ENCODE data around the gene SLC26A5.

Gene SLC26A5

DNA sequence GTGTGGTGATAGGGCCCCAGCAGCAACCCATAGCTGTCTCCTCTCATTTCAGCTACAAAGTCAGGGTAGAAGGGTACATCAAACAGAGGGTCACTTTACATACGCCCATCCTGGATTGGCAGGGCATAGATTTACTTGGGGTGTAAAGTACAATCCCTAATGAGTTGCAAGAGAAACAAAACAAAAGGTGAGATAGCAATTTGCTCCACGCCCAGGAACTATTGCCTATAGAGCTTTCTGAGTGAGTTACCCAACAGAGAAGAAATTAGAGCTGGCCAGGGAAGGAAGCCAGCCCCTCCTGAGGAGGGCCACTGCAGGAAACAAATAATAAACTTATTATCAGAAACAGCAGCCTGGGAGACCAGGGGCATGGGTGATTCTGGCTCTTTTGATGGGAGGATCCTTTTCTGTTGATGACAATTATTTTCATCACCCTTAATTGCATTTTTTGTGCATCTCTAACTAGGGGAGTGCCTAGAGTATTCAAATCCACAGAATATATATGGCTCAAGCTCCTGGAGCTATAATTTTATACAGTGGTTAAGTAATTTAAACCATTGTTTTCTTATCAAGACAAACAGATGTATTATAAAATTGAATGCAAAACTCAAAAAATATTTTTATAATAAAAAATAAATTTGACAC is 47.4 kb downstream of the SLC26A5 start:
- FAIRE-seq: no peak
- TF ChIP-seq, protein P1, sequence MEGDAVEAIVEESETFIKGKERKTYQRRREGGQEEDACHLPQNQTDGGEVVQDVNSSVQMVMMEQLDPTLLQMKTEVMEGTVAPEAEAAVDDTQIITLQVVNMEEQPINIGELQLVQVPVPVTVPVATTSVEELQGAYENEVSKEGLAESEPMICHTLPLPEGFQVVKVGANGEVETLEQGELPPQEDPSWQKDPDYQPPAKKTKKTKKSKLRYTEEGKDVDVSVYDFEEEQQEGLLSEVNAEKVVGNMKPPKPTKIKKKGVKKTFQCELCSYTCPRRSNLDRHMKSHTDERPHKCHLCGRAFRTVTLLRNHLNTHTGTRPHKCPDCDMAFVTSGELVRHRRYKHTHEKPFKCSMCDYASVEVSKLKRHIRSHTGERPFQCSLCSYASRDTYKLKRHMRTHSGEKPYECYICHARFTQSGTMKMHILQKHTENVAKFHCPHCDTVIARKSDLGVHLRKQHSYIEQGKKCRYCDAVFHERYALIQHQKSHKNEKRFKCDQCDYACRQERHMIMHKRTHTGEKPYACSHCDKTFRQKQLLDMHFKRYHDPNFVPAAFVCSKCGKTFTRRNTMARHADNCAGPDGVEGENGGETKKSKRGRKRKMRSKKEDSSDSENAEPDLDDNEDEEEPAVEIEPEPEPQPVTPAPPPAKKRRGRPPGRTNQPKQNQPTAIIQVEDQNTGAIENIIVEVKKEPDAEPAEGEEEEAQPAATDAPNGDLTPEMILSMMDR (IDR thresholded peaks at IDR 0.05; ENCODE audit: insufficient read depth, missing control alignments): no peak

DNA sequence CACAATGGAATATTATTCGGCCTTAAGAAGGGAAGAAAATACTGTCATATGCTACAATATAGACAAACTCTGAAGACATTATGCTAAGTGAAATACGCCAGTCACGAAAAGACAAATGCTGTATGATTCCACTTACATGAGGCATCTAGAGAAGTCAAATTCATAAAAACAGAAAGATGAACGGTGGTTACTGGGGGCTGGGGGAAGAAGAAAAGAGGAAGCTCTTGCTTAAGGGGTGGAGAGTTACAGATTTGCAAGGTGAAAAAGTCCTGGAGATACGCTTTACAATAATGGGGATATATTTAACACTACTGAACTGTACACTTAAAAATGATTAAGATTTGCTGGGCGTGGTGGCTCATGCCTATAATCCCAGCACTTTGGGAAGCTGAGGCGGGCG is 49.5 kb downstream of the SLC26A5 start:
- FAIRE-seq: no peak
- DNase-seq (ENCODE audit: insufficient read length, low spot score): no peak

More for the DNA sequence above, 47.4 kb downstream of the SLC26A5 start:
- DNase-seq (ENCODE audit: insufficient read length, low spot score): no peak

DNA sequence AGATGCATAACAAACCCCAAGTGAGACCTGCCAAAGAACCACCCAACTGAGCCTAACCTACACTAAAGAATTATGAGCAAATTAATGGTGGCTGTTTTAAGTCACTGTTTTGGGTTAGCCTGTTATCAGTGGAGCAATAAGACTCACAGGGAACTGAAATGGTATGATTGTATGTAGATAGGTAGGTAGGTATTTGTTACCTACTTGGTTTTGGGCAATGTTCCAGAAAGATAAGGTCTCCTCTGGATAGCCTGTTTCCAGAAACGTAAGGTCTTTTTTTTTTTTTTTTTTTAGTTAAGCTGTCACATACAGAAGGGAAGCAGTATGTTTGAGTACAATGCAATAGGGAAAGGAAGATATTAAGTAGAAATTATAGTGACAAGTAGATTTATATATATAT is 50.9 kb downstream of the SLC26A5 start:
- FAIRE-seq (no peak), DNase-seq (ENCODE audit: insufficient read length, low spot score) (no peak)
- TF ChIP-seq, protein P1 (IDR thresholded peaks at IDR 0.05; ENCODE audit: insufficient read depth, missing control alignments): no peak

More for the DNA sequence above, 49.5 kb downstream of the SLC26A5 start:
- TF ChIP-seq, protein P1 (IDR thresholded peaks at IDR 0.05; ENCODE audit: insufficient read depth, missing control alignments): no peak

DNA sequence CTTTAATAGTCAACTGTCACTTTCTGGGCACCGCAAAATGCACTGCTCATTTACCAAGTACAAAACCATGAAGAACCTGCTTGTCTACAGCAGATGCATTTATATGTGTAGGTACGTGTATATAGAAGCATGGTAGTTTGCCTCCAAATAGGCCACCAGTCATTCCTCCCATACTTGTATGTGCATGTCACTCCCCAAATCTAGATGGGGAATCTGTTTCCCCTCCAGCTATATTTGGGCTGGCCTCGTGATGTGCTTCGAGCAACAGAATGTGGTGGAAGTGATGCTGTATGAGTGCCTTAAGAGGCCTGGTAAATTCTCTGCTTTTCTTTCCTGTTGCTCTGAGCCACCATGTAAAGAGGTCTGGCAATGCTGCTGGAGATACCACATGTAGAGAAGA is 51.4 kb downstream of the SLC26A5 start:
- FAIRE-seq (no peak), DNase-seq (ENCODE audit: insufficient read length, low spot score) (no peak)
- TF ChIP-seq, protein P1 (IDR thresholded peaks at IDR 0.05; ENCODE audit: insufficient read depth, missing control alignments): no peak

DNA sequence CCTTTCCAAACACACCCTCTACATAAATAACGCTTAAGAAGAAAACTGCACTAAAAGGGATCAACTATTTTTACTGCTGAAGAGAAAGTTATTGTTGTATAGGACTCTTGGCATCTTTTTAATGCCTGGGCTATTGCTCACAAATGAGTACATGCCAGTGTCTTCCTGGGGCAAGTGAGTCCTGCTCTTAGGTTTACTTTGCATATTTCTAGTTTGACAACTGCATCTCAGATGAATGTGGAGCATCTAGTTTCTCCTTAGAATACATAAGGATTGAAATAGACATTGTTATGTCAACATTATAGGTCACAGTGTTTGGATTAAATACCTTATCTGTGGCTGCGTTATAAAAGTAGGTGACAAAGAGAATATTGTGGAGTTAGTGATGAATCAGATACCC is 54.0 kb downstream of the SLC26A5 start:
- TF ChIP-seq, protein P1 (IDR thresholded peaks at IDR 0.05; ENCODE audit: insufficient read depth, missing control alignments): no peak
- FAIRE-seq (no peak), DNase-seq (ENCODE audit: insufficient read length, low spot score) (no peak)

DNA sequence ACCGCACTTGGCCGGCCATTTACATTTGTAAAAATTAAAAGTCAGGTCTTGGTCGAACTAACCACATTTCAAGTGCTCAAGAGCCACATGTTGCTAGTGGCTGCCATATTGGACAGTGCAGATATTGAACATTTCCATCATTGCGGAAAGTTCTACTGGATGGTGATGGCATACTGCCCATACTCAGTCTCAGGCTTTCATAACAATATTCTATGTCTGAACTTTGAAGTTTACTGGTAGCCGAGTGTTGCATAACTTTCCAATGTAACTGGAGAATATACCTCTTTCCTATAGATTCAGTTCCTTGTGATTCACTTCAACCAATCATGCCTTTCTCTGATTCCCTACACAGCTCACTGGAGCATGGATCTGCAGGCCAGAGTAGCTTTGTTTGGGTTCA is 54.9 kb downstream of the SLC26A5 start:
- TF ChIP-seq, protein P1 (IDR thresholded peaks at IDR 0.05; ENCODE audit: insufficient read depth, missing control alignments): no peak
- DNase-seq (ENCODE audit: insufficient read length, low spot score) (no peak), FAIRE-seq (no peak)

DNA sequence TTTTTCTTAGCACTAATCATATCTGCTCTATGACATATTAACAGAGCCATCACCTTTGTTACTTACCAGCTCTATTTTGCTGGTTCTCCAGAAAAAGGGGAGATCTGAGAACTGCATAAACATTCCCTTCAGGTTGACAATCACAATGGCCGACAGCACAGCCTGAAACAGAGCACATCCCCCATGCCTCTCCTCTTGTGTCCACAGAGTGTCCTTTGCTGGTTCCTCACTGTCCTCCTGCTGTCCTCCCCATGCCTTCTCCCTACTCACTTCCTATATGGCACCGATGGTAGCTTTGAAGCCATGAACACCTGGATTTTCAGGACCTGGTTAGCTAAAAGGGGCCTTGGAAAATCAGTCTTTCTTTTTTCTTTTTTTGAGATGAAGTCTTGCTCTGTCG is 56.7 kb downstream of the SLC26A5 start:
- DNase-seq (ENCODE audit: insufficient read length, low spot score): no peak
- TF ChIP-seq, protein P1 (IDR thresholded peaks at IDR 0.05; ENCODE audit: insufficient read depth, missing control alignments): no peak
- FAIRE-seq: no peak

All from D721Med (cell line).